Measurements from ENCODE around the gene PALLD. TPM values are rescaled to one million over a fixed set of nuclear protein-coding genes. Genes with fewer than 3 reads are reported as not detected.
"Not testable (repeated sequence)": the region's sequence is repeated elsewhere in the genome, so short reads cannot be mapped to it uniquely, and the experiment has no call there.

The PALLD gene
- total RNA-seq, 1 donor from 2014 or later = 58.7 TPM

DNA sequence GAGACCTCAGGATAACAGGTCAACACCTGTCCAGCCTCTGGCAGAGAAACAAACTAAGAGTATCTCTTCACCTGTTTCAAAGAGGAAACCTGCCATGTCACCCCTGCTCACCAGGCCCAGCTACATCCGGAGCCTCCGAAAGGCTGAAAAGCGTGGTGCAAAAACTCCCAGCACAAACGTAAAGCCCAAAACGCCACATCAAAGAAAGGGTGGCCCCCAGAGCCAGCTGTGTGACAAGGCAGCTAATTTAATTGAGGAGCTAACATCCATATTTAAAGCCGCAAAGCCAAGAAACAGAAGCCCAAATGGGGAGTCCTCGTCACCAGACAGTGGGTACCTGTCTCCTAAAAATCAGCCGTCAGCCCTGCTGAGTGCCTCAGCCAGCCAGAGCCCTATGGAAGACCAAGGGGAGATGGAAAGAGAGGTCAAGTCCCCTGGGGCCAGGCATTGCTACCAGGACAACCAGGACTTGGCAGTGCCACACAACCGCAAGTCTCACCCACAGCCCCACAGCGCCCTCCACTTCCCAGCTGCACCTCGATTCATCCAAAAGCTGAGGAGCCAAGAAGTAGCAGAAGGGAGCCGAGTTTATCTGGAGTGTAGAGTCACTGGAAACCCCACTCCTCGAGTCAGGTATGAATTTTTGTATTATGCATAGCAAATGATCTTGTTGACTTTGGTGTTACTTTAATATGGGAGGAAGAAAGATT is 15.1 kb downstream of the PALLD start:
- Mint-ChIP-seq H3K27me3 (ENCODE audit: low read depth) (no peaks in the 10 kb centered on the region), H3K27ac (ENCODE audit: unreplicated experiment) (no peak overlapping the region), H3K9me3 (no peaks in the 10 kb centered on the region)

DNA sequence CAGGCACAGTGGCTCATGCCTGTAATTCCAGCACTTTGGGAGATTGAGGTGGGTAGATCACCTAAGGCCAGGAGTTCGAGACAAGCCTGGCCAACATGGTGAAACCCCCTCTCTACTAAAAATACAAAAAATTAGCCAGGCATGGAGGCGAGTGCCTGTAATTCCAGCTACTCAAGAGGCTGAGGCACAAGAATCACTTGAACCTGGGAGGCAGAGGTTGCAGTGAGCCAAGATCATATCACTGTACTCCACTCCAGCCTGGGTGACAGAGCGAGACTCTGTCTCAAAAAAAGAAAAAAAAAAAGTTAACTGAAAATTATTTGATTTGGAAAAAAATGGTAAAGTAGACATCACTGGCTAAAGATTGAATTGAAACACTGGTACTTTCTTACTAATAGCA is 17.0 kb downstream of the PALLD start:
- H3K4me3 Mint-ChIP-seq; H3K27ac Mint-ChIP-seq (ENCODE audit: unreplicated experiment); H3K9me3 Mint-ChIP-seq; H3K36me3 Mint-ChIP-seq (ENCODE audit: low read depth); H3K4me1 Mint-ChIP-seq; H3K27me3 Mint-ChIP-seq (ENCODE audit: low read depth); DNase-seq (ENCODE audit: low read depth, low spot score): not testable (repeated sequence)

More for the DNA sequence above, 15.1 kb downstream of the PALLD start:
- DNase-seq (ENCODE audit: low read depth, low spot score) = no peak
- Mint-ChIP-seq H3K4me3 (no peak overlapping the region), H3K4me1 (no peaks in the 10 kb centered on the region), H3K36me3 (ENCODE audit: low read depth) (no peaks in the 10 kb centered on the region)
- no peak for TF ChIP-seq CTCF (conservative IDR thresholded peaks at IDR 0.05)

DNA sequence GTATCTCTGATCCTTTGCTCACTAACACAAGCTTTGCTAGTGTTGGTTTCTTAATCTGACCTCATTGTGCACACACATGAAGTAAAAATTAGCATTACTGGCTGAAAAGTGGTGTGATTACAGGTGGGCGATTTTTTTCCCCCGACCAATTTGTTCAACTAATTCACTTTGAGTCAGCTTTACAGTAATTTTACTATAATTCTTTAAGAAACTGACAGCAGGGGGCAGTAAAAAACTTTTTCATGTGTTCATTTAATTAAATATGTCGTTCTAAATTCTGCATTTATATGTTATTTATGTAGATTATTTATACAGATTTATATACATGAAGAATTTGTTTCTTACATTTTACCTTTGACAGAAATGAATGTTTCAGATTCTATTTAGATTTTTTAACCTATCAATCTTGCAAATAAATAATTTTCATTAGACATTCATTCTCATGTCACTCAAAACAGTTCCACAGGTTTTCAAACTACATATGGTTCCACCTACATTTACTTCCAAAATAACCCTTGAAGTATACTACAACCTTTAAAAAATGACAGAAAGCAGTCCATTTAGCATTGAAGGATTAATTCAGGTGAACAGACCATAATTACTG is 17.5 kb downstream of the PALLD start:
- Mint-ChIP-seq H3K9me3 (peaks cover 3% of the 10 kb centered on the region), H3K36me3 (ENCODE audit: low read depth) (no peaks in the 10 kb centered on the region), H3K4me1 (no peaks in the 10 kb centered on the region), H3K27me3 (ENCODE audit: low read depth) (no peaks in the 10 kb centered on the region), H3K4me3 (no peak overlapping the region), H3K27ac (ENCODE audit: unreplicated experiment) (no peak overlapping the region)
- no peak for DNase-seq (ENCODE audit: low read depth, low spot score)
- TF ChIP-seq CTCF (conservative IDR thresholded peaks at IDR 0.05) = peak; percentile 70

- Mint-ChIP-seq H3K27me3 (ENCODE audit: low read depth) (no peaks in the 10 kb centered on the region), H3K9me3 (peaks cover 3% of the 10 kb centered on the region), H3K4me1 (no peaks in the 10 kb centered on the region), H3K4me3 (no peak overlapping the region), H3K27ac (ENCODE audit: unreplicated experiment) (no peak overlapping the region), H3K36me3 (ENCODE audit: low read depth) (no peaks in the 10 kb centered on the region)
- no peak for DNase-seq (ENCODE audit: low read depth, low spot score)
- TF ChIP-seq CTCF (conservative IDR thresholded peaks at IDR 0.05) = no peak
Observed at GRCh38 chr4:168515222-168516011, 18.6 kb downstream of the PALLD start.

DNA sequence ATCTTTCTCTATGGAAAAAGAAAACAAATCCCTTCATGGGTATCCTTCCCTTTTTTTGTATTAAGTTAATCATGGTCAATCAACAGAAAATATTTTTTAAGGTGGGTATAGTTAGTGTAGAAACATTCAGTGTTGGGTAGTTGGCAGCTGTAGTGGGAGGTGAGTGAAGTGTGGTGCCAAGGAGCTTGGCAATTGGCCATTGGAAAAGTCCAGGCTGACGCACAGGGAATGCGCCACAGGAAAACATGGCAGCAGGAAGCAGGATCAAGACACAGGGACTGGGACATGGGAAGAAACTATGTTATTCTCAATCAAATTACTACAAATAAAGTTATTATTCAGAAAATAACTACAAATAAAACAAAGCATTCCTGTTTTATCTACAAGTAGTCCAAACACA is 20.0 kb downstream of the PALLD start:
- Mint-ChIP-seq H3K9me3 (peaks cover 3% of the 10 kb centered on the region), H3K4me3 (no peak overlapping the region), H3K27me3 (ENCODE audit: low read depth) (no peaks in the 10 kb centered on the region), H3K27ac (ENCODE audit: unreplicated experiment) (no peak overlapping the region), H3K4me1 (peaks cover 6% of the 10 kb centered on the region), H3K36me3 (ENCODE audit: low read depth) (no peaks in the 10 kb centered on the region)
- no peak for TF ChIP-seq CTCF (conservative IDR thresholded peaks at IDR 0.05)
- no peak for DNase-seq (ENCODE audit: low read depth, low spot score)

- no peak overlapping the region for H3K27ac Mint-ChIP-seq (ENCODE audit: unreplicated experiment)
- DNase-seq (ENCODE audit: low read depth, low spot score) = no peak
- peaks cover 22% of the 10 kb centered on the region for H3K4me1 Mint-ChIP-seq
- no peak overlapping the region for H3K4me3 Mint-ChIP-seq
- peaks cover 3% of the 10 kb centered on the region for H3K9me3 Mint-ChIP-seq
- no peaks in the 10 kb centered on the region for H3K36me3 Mint-ChIP-seq (ENCODE audit: low read depth)
- no peak for TF ChIP-seq CTCF (conservative IDR thresholded peaks at IDR 0.05)
- no peaks in the 10 kb centered on the region for H3K27me3 Mint-ChIP-seq (ENCODE audit: low read depth)
Observed at GRCh38 chr4:168519576-168519975, 22.7 kb downstream of the PALLD start.

All from neural crest cell (in vitro differentiated cells).